ENCODE results near the gene DCBLD2.

GRCh38 chr3:98746882-98747281, 154.6 kb downstream of the DCBLD2 start:
- no peak for TF ChIP-seq POLR2A (IDR thresholded peaks at IDR 0.05; ENCODE audit: low read length)
- no peak for TF ChIP-seq GATA1 (IDR thresholded peaks at IDR 0.05; ENCODE audit: low read depth, low read length)

Data from erythroblast (primary cell).